H7 (cell line): ENCODE measurements around the gene SPIB. TPM values are rescaled to one million over a fixed set of nuclear protein-coding genes. Genes with fewer than 3 reads are reported as not detected.
A peak's percentile ranks its signal among the peaks of the same experiment; 100 is the strongest.
"Not testable (repeated sequence)": the region's sequence is repeated elsewhere in the genome, so short reads cannot be mapped to it uniquely, and the experiment has no call there.

ENCODE experiments used
- DNase-seq: peaks from one replicate; pipeline ENCODE4 v3.0.0; 2012
- H3K27me3 ChIP-seq: 2 replicates; pipeline ENCODE4 v1.6.0; 2011; ENCODE audit warnings: mild to moderate bottlenecking, low read length; ENCODE audit not compliant: control insufficient read depth, insufficient read depth
- H3K36me3 ChIP-seq: replicated peaks from 2 replicates; pipeline ENCODE4 v1.5.1; 2011; ENCODE audit warnings: low read length; ENCODE audit not compliant: control insufficient read depth, insufficient read depth
- H3K4me3 ChIP-seq: 2 replicates; pipeline ENCODE4 v1.5.1; 2011; ENCODE audit warnings: low read depth, mild to moderate bottlenecking, control low read depth, low read length, moderate library complexity; ENCODE audit not compliant: insufficient read depth
- total RNA-seq: library from RNA; depleted of rRNA; stranded (reverse); fragments of >200 nt; shearing (Covaris generic); gene quantifications from 2 replicates; pipeline ENCODE4 v1.2.3, GENCODE V29; 2014

Gene SPIB
- total RNA-seq, 1 experiment from 2014 or later: 8.8 TPM

GRCh38 chr19:50433201-50434180 lies 14.8 kb downstream of the SPIB start:
- H3K27me3 ChIP-seq: peaks cover 16% of the 10 kb centered on the region
- H3K4me3 ChIP-seq: no peak overlapping the region
- DNase-seq: no peak
- H3K36me3 ChIP-seq: no peaks in the 10 kb centered on the region

DNA sequence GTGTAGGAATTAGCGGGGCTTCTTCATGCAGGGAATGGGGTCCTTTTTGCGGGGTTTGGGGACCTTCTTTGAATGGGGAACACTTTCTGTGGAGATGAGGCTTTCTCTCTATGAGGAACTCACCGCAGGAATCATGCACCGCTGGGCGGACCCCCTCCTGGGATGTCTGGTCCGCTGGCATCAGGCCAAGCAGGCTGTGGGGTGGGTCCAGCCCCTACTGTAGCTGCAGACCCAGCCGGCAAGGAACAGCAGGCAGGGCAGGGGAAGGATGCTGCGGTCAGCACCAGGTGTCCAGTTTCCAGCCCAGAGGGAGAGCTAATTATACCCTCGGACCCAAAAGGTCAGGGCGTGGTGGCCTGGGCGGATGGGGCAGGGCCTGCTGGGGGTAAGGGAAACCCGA lies 15.8 kb downstream of the SPIB start:
- Histone ChIP-seq H3K4me3 (no peak overlapping the region), H3K36me3 (no peaks in the 10 kb centered on the region), H3K27me3 (peaks cover 10% of the 10 kb centered on the region; the same call in 1 of the 2 replicates)
- no peak for DNase-seq

DNA sequence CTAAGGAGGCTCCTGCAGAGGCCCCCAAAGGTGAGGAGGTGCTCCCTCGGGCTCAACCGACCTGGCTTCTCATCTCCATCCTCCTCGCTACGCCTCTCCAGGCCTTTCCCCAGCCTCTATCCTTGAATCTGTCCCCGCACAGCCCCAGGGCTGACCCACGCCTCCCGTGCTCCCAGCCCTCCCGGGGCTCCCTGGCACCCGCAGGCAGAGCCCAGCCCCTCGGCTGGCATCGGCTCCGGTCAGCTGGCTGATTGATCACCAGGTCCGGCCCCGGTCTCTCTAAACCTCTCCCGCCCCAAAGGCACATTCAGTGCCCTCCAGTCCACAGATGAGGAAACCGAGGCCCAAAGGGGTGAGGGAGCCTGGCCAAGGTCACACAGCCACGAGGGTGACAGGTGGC lies 16.5 kb downstream of the SPIB start:
- H3K36me3 ChIP-seq: no peaks in the 10 kb centered on the region
- H3K4me3 ChIP-seq: no peak overlapping the region
- peaks cover 6% of the 10 kb centered on the region; the same call in 1 of the 2 replicates for H3K27me3 ChIP-seq
- no peak for DNase-seq

DNA sequence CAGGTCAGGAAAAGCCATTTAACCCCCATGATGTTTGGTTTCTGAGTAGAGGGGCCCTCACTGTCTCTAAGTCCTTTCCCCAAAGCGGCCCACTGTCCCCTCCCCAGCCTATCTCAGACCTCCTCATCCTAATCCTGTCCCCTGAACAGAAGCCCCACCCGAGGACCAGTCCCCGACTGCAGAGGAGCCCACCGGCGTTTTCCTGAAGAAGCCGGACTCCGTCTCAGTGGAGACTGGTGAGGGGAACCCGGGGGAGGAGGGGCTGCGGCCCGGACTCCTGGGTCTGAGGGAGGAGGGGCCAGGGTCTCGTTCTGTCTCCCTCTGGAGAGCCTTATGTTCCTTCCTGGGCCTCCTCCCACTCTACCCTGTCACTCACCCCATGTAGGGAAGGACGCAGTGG lies 16.9 kb downstream of the SPIB start:
- H3K4me3 ChIP-seq: no peak overlapping the region
- peaks cover 4% of the 10 kb centered on the region; the same call in 1 of the 2 replicates for H3K27me3 ChIP-seq
- no peaks in the 10 kb centered on the region for H3K36me3 ChIP-seq
- DNase-seq: no peak

DNA sequence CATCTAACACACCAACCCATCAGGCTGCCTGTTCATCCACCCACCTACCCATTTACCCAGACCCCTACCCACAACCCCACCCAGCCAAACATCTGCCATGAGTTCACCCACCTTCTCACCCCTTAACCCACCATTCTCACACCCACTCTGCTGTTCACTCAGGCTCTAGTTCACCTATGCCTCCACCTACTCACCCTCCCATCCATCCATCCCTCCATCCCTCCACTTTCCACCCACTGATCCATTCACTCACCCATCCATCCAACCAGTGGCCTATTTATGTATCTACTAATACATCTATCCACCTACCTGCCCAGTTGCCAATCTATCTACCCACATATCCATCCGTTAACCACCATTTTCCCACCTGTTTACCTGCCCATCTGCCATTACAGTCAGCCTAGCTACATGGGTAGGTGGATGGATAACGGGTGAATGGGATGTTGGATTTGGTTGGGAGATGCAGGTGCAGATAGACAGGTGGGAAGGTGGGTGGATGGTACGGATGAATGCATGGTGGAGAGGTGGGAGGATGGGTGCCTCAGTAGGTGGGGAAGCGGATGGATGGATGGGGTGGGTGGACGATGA lies 19.2 kb downstream of the SPIB start:
- H3K36me3 ChIP-seq: no peaks in the 10 kb centered on the region
- no peak for DNase-seq
- peaks cover 2% of the 10 kb centered on the region; the same call in 1 of the 2 replicates for H3K27me3 ChIP-seq
- H3K4me3 ChIP-seq: no peak overlapping the region

GRCh38 chr19:50439130-50439529 lies 20.4 kb downstream of the SPIB start:
- not testable (repeated sequence) for DNase-seq, H3K27me3 ChIP-seq, H3K36me3 ChIP-seq, H3K4me3 ChIP-seq

DNA sequence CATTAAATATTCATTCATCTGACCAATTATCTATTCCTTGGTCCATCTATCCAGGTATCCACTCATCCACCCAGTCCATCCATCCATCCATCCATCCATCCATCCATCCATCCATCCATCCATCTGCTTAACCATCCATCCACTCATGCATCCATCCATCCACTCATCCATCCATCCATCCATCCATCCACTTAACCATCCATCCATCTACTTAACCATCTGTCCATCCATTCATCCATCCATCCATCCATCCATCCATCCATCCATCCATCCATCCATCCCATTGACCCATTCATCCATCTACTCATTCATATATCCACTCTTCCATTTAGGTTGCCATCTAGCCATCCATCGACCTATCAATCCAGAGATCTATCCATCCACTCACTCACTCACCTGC lies 25.3 kb downstream of the SPIB start:
- no peak for DNase-seq
- Histone ChIP-seq H3K36me3 (no peaks in the 10 kb centered on the region), H3K27me3 (no peaks in the 10 kb centered on the region; the same call in 1 of the 2 replicates), H3K4me3 (no peak overlapping the region)

- H3K36me3 ChIP-seq: no peaks in the 10 kb centered on the region
- DNase-seq: no peak
These were observed 28.3 kb downstream of the SPIB start for GRCh38 chr19:50447053-50447452.

DNA sequence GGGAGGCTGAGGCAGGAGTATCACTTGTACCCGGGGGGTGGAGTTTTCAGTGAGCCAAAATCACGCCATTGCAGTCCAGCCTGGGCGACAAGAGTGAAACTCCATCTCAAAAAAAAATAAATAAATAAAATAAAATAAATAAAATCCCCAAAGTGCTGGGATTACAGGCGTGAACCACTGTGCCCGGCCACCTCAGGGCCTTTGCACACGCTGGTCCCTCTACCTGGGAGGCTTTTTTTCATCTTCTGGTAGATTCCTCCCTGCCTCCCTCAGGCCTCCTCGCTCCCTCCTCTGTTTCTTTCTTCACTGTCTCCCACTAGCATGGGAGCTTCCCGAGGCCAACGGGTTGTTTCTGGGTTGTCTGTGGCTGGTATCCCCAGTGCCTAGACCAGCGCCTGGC lies 29.0 kb downstream of the SPIB start:
- Histone ChIP-seq H3K27me3 (no peaks in the 10 kb centered on the region; the same call in 1 of the 2 replicates), H3K36me3 (no peaks in the 10 kb centered on the region), H3K4me3 (no peak overlapping the region)
- no peak for DNase-seq

More at GRCh38 chr19:50447053-50447452, 28.3 kb downstream of the SPIB start:
- H3K27me3 ChIP-seq: no peaks in the 10 kb centered on the region; the same call in 1 of the 2 replicates
- H3K4me3 ChIP-seq: no peak overlapping the region

GRCh38 chr19:50449236-50449899 lies 30.6 kb downstream of the SPIB start:
- no peaks in the 10 kb centered on the region; the same call in 1 of the 2 replicates for H3K27me3 ChIP-seq
- no peak for DNase-seq

DNA sequence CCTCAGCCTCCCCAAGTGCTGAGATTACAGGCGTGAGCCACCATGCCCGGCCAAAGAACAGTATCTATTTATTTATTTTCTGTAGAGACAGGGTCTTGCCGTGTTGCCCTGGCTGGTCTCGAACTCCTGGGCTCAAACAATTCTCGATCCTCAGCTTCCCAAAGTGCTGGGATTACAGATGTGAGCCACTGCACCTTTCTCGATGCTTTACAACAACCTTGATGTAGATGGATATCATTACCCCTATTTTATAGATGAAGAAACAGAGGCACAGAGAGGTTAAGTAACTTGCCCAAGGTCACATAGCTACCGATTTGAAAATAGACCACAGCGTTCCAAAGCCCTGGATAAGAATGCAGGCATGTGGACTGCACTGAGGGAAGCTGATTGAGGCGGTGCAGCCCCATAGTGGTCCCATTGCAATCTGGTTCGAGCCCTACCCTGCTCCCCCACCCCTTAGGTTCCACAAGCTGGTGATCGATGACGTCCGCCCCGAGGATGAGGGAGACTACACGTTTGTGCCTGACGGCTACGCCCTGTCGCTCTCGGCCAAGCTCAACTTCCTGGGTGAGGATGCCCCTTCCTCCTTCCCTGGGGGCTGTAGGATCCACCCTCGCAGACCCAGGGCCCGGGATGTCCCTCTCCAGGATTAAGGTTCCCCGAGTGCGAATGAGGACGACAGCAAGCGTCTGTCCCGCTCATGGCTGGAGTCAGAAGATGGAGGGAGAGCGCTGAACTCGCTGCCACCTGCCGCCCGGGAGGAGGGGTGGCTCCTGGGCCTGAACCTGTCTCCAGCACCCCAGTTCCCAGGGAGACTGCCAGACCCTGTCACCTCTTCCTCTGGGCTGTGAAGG lies 31.9 kb downstream of the SPIB start:
- H3K4me3 ChIP-seq: no peak overlapping the region
- peak; percentile 55 for DNase-seq

More at GRCh38 chr19:50449236-50449899, 30.6 kb downstream of the SPIB start:
- H3K4me3 ChIP-seq: no peak overlapping the region
- no peaks in the 10 kb centered on the region for H3K36me3 ChIP-seq

DNA sequence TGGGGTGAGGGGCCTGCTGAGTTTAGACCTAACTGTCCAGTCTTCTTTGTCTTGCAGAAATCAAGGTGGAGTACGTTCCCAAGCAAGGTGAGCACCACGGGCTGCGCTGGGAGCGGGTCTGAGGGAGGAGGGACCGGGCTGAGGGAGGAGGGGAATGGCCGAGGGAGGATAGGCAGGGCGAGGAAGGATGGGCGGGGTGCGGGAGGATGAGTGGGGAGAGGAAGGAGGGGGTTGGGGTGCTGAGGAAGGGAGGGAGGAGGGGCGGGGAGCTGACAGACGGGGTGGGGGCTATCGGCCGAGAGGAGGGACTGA lies 32.4 kb downstream of the SPIB start:
- Histone ChIP-seq H3K4me3 (no peak overlapping the region), H3K36me3 (no peaks in the 10 kb centered on the region), H3K27me3 (no peaks in the 10 kb centered on the region; the same call in 1 of the 2 replicates)
- peak; percentile 57 for DNase-seq

More for the DNA sequence above, 31.9 kb downstream of the SPIB start:
- H3K36me3 ChIP-seq: no peaks in the 10 kb centered on the region
- no peaks in the 10 kb centered on the region; the same call in 1 of the 2 replicates for H3K27me3 ChIP-seq

- Histone ChIP-seq H3K27me3 (no peaks in the 10 kb centered on the region; the same call in 1 of the 2 replicates), H3K36me3 (no peaks in the 10 kb centered on the region), H3K4me3 (no peak overlapping the region)
- DNase-seq: no peak
These were observed 34.5 kb downstream of the SPIB start for GRCh38 chr19:50453243-50453642.

DNA sequence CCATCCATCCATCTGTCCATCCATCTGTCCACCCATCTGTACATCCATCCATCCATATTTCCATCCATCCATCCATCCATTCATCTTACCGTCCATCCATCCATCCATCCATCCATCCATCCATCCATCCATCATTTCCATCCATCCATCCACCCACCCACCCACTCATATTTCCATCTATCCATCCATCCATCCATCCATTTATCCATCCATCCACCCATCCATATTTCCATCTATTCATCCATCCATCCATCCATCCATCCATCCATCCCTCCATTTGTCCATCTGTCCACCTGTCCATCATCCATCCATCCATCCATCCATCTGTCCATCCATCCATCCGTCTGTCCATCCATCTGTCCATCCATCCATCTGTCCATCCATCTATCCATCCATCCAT lies 37.3 kb downstream of the SPIB start:
- Histone ChIP-seq H3K36me3 (no peaks in the 10 kb centered on the region), H3K4me3 (no peak overlapping the region), H3K27me3 (peaks cover 2% of the 10 kb centered on the region; the same call in 1 of the 2 replicates)
- DNase-seq: no peak
